Ammon's horn (tissue), 1 donor: ENCODE data around the gene DAGLA.
A peak's percentile ranks its signal among the peaks of the same experiment; 100 is the strongest.
"Not testable (repeated sequence)": the region's sequence is repeated elsewhere in the genome, so short reads cannot be mapped to it uniquely, and the experiment has no call there.

Source experiments
- DNase-seq: peaks from one replicate; pipeline ENCODE4 v3.0.0-alpha.2; 2016; ENCODE audit warnings: low spot score

DAGLA gene

DNA sequence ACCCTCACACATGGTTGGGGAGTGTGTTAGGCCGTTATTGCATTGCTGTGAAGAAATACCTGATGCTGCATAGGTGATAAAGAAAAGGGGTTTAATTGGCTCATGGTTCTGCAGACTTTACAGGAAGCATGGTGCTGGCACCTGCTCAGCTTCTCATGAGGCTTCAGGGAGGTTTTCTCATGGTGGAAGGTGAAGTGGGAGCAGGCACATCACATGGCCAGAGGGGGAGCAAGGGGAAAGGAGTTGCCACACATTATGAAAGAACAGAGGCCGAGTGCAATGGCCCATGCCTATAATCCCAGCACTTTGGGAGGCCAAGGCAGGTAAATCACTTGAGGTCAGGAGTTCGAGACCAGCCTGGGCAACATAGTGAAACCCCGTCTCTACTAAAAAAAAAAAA is 19.2 kb upstream of the DAGLA start:
- DNase-seq: not testable (repeated sequence)

GRCh38 chr11:61666684-61667297 is 13.4 kb upstream of the DAGLA start:
- no peak for DNase-seq

GRCh38 chr11:61667684-61668305 is 12.4 kb upstream of the DAGLA start:
- DNase-seq: no peak

DNA sequence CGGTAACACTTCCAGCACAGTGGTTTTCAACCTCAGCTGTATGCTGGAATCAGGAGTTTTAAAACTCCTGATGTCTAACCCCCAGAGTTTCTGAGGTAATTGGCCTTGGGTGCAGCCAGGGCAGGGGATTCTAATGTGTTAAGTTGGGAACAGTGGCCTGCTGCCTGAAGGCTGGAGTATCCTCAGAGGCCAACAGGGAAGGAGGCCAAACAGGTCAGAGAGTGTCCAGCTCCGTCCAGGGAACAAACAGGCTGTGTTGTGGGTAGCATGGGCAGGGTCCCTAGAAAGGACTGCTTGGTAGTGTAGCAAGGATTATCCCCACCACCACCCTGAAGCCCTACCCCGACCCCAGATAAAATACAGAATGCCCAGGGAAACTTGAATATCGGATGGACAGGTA is 10.8 kb upstream of the DAGLA start:
- no peak for DNase-seq

DNA sequence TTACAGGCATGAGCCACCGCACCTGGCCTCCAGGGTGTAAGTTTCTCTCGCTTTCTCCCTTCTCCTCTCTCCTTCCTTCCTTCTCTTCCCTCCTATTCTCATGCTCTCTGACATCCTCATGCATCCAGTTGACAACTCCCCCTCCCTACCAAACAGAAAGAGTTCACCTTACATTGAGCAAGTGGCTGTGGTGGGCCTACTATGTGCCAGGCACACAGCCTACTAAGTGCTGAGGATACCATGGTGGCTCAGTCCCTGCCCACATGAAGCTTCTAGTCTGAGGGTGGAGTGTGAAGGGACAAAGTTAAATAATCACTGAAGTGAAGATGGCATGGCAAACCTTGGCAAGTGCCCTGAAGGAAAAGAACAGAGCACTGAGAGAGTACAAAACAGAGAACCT is 9.6 kb upstream of the DAGLA start:
- DNase-seq: no peak

DNA sequence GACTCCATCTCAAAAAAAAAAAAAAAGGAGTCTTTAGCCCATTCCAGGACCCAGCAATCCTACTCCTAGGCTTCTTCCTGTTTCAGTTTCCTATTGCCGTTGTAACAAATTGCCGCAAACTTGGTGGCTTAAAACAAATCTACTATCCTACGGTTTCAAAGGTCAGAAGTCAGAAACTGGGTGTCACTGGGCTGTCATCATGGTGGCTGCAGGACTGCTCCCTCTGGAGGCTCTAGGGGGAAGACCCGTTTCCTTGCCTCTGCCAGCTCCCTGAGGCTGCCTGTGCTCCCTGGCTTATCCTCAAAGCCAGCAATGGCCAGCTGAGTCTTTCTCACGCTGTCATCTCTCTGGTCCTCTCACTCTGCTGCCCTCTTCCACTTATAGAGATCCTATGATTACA is 8.7 kb upstream of the DAGLA start:
- DNase-seq: no peak

DNA sequence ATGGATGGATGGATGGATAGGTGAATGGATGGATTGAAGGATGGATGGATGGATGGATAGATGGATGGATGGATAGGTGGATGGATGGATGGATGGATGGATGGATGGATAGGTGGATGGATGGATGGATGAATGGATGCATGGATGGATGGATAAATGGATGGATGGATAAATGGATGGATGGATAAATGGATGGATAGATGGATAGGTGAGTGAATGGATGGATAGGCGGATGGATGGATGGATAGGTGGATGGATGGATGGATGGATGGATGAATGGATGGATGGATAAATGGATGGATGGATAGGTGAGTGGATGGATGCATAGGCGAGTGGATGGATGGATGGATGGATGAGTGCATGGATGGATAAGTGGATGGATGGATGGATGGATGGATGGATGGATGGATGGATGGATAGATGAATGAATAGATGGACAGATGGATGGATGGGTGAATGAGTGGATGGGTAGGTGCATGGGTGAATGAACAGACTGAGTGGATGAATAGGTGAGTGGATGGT is 6.2 kb upstream of the DAGLA start:
- DNase-seq: not testable (repeated sequence)

- DNase-seq: no peak
These were observed 4.4 kb upstream of the DAGLA start for GRCh38 chr11:61675826-61676225.

- DNase-seq: no peak
These were observed 895 bp upstream of the DAGLA start for GRCh38 chr11:61679296-61679695.

DNA sequence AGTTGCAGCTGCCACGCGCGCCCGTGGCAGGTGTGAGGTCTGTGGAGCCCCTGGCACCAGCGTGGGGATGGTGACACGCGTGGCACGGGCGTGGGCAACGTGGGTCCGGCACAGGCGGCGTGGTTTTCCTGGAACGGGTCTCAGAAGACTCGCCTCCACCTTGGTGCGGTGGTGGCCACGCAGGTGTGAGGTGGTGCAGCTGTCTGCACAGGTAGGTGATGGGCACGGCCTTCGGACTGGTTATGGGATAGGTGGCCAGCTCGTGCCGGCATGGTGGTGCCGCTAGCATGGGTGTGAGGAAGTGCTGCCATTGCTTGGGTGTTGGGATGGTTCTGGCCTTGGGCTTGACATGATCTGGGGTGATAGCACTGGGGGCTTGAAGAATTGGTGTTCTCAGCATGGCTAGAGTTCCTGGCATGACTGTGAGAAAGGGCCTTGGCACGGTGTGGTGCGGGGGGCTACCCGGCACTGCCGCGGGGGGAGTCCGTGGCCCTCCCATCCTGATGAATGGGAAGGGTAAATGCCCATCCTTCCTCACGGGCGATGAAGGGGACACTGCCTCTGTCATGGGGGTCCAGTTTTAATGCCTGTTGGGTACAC is 531 bp downstream of the DAGLA start:
- DNase-seq: no peak

GRCh38 chr11:61682093-61682732 is 2.0 kb downstream of the DAGLA start:
- DNase-seq: no peak

GRCh38 chr11:61682906-61683675 is 2.9 kb downstream of the DAGLA start:
- DNase-seq: no peak

DNA sequence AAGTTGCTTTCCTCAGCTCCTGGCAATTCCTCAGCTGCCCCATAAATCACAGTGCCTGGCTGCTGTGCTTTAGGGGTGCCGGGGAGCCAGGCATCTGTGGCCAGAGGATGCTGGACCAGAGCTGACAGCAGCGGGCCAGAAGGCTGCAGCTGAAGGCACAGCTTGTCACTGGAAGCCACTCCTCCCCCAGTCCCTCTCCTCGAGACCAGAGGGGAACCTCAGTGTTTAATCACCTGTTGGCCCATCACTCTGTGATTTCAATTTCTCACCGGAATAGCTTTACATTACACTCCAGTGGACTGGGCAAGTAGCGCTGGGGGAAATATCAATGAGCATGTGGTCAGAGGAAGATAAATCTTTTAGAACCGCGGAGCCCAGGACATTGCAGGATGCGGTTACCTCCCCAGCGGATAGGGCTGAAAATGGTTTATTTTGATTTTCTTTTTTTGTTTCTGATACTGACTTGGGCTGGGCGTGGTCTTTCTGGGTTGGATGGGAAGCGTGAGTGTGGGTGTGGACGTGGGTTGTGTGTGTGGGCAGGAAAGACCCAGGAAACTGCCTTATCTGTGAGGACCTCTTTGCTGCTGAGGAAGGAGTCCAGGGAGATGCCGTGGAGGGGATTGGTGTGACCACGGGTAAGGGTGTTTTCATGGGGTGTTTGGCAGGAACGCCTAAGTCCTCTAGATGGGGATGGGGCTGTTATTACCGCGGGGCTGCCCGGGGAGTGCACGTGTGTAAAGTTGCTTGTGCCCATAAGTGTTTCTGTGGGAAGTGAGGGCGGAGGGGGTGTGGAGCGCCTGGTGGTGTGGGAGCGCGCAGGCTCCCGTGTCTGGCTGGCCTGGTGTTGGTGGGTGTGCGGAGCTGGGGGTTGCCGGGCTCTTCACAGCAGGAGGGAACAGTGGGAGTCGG is 4.0 kb downstream of the DAGLA start:
- DNase-seq: no peak

DNA sequence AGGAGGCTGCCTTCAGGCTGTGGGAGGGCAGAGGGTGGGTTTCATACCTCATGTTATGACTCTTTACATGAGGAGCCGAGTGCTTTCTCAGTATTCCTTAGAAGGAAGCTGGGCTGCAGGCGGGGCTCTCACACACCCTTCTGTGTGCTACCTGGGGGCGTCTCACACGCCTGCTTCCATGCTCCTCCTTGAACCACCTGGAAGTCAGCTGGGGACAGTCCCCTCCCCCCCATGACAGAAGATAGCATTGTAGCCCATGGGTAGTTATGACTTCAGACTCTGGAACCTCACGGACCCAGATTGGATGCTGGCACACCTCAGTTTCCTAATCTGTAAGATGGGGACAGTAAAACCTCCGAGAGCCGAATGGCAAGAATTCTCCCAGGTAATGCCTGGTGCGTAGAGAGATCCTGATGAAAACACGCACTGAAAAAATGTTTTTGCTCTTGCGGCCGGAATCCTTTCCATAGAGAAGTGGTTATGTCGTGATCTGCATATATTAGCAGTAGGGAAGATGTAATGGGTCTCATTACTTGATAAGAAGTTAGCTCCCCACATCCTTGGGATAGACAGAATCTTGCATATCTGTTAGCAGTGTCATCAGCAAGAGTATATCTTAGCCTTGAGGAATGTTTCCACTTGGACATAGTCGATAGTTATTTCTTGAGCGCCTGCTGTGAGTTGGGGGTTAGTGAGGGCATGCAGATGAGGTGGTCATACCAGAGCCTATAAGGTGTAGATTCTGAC is 4.9 kb downstream of the DAGLA start:
- no peak for DNase-seq

GRCh38 chr11:61685617-61685967 is 5.4 kb downstream of the DAGLA start:
- DNase-seq: no peak

GRCh38 chr11:61686066-61686465 is 5.9 kb downstream of the DAGLA start:
- no peak for DNase-seq

DNA sequence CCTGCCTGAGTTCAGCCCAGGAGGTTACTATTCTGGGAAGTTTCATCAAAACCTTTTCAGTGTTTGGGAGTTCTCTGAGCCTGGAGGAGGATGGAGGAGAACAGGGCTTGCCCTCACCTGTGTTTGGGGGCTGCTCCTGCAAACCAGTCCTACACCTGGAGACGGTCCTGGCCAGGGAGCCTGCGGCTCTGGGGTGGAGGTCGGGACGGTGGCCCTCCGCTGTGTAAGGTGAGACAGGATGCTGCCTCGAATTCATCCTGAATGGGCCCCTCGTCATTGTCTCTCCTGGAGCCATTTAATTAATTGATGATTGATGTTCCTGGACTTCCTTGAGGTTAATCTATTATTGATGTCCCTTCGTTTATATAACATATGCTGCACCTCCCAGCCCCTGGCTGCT is 6.3 kb downstream of the DAGLA start:
- DNase-seq: no peak

GRCh38 chr11:61687420-61687819 is 7.2 kb downstream of the DAGLA start:
- DNase-seq: no peak

DNA sequence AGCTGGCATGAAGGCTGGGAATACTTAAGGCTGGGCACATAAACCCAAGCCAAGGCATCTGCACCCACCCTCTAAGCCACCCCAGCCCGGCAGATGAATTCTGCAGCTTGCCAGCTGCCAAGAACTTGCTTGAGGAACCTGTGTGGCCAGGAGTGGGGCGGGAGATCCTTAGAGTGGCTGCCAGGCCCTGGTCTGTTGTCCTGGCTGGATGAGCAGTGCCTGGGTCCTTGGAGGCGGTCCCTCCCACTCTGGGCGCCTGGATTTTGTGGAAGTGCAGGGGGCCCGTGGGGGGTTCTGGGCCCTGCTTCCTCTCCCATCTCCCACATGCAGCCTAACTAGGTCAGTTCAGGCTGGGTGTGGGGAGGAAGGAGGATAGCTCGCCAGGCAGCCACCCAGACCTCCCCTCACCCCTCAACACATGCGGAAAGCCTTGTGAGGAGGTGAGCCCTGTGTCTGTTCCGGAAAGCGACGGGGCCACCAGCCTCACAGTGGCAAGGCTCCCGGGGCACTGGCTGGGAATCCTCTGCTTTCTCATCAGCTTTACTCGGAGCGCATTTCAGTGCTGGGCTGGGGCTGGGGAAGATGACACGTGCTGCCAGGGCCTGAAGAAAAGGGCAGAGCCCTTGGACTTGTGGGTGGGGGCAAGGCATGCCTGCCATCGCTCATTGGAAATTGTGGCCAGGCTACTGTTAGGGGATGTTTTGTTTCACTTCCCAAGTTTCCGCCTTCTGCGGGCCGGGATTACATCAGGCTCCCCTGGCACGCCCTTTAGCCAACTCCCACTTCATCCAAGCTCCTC is 8.4 kb downstream of the DAGLA start:
- DNase-seq: peak; percentile 42

DNA sequence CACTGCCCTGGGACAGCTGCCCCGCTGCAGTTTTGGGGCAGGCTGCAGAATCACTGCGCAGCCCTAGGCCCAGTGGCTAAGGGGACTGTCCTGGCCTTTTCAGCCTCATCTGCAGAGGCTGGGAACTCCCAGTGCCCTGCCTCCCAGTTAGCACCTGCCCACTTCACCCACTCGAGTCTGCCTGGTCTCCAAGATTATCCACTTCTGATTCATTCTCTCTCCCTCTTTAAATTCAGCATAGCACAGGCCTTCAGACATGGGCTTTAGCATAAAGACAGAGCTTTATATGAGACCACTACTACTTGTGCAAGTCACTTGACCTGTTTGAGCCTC is 8.9 kb downstream of the DAGLA start:
- DNase-seq: no peak
